HG02678 (cell line): ENCODE data around the gene URI1.
"Not testable (repeated sequence)": the region's sequence is repeated elsewhere in the genome, so short reads cannot be mapped to it uniquely, and the experiment has no call there.

Source experiments
- ATAC-seq: cut with Tn5 transposase; IDR thresholded peaks from one replicate; pipeline ENCODE4 v1.9.1; 2021; ENCODE audit warnings: mild to moderate bottlenecking, moderate library complexity; ENCODE audit not compliant: unreplicated experiment

Gene URI1

DNA sequence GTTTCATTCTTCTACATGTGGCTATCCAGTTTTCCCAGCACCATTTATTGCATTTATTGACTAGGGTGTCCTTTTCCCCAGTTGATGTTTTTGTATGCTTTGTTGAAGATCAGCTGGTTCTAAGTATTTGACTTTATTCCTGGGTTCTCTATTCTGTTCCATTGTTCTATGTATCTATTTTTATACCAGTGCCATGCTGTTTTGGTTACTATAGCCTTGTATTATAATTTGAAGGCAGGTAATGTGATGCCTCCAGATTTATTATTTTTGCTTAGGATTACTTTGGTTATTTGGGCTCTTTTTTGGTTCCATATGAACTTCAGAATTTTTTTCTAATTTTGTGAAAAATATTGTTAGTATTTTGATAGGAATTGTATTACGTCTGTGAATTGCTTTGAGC is 80.6 kb downstream of the URI1 start:
- no peak for ATAC-seq

DNA sequence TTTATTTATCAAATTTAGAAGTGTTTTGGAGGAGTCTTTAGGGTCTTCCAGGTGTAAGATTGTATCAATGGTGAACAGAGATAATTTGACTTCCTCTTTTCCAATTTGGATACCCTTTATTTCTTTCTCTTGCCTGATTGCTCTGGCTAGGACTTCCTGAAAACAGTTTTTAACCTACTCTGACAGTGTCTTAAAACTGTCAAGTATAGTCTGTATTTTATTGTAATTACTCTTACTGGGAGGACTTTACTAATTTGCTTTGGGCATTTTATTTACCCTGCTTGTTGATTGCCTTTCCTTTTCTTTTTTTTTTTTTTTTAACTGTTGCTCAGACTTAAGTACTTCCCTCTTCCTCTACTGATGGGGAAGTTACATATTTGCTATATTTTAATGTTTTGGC is 81.3 kb downstream of the URI1 start:
- ATAC-seq, result no peak

DNA sequence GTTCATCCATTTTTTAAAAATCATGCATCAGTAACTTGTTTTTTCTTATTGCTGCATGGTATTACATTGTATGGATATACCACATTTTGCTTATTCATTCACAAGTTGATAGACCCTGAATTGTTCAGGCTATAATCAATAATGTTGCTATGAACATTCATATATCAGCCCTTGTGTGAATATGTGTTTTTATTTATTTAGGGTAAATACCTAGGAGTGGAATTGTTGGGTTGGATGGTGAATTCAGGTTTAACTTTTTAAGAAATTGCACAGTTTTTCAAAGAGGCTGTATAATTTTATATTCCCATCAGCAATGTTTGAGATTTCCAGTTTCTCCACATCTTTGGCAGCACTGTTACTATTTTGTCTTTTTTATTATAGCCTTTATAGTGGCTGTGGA is 82.1 kb downstream of the URI1 start:
- no peak for ATAC-seq

DNA sequence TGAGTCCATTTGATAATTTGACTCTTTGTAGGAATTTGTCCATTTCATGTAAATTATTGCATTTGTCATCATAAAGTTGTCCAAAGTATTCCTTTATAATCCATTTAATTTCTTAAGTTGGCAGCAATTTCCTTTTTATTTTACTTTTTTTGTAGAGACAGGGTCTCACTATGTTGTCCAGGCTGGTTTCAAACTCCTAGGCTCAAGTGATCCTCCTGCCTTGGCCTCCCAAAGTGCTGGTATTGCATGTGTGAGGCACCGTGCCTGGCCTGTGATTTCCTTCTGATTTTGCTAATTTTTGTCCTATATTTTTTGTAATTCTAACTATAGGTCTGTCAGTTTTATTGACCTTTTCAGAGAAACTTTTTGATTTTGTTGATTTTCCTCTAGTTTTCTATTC is 84.9 kb downstream of the URI1 start:
- no peak for ATAC-seq

DNA sequence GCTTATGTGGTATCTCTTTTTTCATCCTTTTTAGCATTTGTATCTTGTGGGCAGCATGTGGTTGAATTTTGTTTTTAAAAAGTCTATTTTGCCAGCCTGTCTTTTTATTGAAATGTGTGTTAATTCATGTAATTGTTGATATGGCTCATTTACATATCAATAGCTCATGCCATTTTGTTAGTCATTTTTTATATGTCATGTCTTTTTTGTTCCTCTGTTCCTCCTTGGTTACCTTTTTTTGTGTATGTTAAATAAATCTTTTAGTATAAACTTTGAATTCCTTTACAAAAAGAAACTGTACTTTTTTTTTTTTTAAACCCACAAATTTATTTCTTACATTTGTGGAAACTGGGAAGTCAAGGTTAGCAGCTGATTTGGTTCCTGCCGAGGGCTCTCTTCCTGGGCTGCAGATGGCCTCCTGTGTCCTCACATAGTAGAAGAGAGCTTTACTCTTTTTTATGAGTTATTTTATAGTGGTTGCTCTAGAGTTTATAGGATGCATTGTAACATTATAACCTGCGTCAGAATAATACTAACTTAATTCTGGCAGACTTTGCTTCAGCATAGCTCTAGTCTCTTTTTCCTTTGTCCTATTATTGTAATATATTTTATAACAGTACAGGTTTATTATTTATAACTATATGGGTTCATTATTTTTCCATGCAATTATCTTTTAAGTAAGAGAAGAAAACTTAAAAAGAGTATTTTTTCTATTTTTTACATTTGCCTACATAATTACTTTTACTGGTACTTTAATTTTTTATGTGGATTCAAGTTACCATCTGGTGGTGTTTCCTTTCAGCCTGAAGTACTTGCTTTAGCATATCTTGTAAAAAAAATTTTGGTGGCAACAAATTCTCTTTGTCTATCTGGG is 86.3 kb downstream of the URI1 start:
- no peak for ATAC-seq

DNA sequence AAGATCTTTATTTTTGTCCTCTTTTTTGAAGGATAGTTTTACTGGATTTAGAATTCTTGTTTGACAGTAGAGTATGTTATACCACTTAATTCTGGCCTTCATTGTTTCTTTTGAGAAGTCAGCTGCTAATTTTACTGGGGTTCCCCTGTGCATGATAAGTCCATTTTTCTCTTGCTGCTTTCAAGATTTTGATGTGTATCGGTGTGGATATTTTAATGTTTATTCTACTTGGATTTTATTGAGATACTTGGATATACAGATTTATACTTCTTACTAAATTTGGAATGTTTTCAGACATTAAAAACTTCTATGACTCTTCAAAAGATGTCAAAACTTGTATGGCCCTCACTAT is 86.9 kb downstream of the URI1 start:
- no peak for ATAC-seq

DNA sequence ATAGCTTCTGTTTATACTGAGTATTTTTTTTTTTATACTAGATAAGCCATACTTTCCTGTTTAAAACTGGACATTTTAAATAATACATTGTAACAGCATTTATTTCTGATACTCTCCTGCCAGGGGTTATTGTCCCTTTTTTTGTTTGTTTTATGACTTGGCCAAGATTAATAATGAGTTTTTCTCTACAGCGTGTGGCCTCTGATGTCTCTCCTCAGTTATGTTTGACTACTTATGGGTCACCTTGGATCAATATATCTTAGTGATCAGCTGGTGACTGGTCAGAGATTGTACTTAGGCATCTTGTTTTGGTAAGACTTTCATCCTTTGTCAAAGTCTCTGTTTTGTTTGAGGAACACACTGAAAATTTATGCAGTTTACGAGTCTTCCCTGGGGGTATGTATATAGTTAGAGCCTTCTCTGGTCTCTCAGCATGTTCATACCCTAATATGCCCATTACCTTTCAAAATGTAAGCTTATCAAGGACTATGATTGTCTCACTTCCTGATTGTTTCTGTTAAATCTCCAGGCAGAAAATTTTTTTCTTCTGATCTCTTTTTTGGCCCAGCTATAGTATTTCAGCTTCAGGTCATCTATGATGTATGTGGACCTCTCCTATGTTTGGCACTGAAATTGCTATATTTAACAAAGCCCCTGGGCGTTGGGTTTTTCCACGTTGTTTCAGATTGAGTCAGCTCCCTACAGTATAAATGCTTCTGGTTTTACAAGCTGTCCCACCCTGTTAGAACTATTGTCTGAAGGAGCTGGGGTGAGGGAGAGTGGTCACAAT is 87.9 kb downstream of the URI1 start:
- peak; percentile 83 for ATAC-seq

DNA sequence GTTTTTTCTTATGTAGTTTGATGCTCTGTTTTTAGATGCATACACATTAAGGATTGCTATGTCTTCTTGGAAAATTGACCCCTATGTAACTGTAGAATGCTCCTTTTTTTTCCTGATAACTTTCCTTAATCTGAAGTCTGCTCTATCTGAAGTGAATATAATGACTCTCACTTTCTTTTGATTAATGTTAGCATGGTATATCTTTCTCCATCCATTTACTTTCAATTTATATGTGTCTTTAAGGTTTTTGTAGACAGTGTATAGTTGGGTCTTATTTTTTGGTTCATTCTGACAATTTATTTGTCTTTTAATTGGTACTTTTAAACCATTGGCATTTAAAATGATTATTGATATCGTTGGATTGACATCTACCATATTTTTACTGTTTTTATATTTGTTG is 92.3 kb downstream of the URI1 start:
- ATAC-seq, result no peak

DNA sequence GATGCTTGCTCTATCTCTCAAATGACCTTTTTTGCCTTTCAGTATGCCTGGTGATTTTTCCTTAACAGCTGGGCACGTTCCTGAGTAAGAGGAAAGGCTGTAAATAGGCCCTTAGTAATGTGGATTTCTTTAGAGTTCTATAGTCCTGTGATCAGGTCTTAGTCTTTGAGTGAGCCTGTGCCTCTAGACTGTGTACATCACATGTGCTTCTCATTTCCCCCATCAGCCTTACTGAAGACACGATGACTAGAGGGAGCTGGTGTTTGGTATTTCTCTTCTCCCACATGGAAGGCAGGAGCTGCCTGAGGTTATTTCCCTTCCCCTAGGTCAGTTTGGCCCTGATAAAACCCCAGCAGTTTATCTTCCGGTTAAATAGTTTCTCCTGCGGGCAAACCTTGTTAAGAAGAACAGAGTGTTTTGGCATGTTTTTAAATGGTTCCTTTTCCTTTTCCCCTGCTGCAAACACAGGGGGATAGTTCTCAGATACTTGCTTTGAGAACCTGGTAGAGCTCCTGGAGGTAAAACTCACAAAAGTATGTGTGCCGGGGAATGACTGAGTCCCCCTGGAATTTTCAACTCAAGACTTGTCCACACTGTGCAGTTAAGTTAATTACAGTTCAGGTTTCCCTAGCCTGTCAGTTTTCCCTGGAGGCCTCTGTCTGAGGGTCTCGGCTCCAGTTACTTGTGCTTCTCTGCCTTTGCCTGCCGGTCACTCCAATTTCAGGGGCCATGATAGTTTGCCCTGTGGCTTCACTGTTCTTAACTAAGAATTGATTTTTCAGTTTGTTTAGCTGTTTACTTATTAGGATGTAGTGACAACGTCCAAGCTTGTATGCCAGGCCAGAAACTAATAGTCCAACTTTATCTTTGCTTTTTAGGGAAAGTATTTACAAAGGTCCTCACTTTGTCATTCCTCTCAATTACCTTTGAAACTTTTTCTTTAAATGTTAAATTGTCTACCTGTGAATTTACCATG is 94.4 kb downstream of the URI1 start:
- no peak for ATAC-seq

DNA sequence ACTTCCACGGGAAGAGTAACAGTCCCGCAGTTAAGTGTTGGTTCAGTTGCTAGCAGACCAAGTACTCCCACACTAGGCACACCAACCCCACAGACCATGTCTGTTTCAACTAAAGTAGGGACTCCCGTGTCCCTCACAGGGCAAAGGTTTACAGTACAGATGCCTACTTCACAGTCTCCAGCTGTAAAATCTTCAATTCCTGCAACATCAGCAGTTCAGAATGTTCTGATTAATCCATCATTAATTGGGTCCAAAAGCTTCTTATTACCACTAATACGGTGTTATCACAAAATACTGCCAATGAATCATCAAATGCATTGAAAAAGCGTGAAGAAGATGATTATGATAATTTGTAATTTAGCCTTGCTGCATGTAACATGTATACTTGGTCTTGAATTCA is 95.8 kb downstream of the URI1 start:
- no peak for ATAC-seq

DNA sequence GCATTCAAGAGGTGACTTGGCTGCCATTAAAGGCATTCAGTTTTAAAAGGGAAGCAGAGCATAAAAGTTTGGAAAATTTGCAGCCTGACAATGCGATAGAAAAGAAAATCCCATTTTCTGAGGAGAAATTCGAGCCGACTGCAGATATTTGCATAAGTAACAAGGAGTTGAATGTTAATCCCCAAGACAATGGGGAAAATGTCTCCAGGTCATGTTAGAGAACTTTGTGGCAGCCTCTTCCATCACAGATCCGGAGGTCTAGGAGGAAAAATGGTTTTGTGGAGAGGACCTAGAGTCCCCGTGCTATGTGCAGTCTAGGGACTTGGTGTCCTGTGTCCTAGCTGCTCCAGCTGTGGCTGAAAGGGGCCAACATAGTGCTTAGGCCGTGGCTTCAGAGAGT is 99.9 kb downstream of the URI1 start:
- not testable (repeated sequence) for ATAC-seq

DNA sequence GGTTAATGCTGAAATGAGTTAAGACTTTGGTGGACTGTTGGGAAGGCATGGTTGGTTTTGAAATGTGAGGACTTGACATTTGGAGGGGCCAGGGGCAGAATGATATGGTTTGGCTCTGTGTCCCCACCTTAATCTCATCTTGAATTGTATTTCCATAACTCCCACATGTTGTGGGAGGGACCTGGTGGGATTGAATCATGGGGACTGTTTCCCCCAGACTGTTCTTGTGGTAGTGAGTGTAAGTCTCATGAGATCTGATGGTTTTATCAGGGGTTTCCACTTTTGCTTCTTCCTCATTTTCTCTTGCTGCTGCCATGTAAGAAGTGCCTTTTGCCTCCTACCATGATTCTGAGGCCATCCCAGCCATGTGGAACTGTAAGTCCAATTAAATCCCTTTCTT is 101.0 kb downstream of the URI1 start:
- ATAC-seq, result not testable (repeated sequence)

DNA sequence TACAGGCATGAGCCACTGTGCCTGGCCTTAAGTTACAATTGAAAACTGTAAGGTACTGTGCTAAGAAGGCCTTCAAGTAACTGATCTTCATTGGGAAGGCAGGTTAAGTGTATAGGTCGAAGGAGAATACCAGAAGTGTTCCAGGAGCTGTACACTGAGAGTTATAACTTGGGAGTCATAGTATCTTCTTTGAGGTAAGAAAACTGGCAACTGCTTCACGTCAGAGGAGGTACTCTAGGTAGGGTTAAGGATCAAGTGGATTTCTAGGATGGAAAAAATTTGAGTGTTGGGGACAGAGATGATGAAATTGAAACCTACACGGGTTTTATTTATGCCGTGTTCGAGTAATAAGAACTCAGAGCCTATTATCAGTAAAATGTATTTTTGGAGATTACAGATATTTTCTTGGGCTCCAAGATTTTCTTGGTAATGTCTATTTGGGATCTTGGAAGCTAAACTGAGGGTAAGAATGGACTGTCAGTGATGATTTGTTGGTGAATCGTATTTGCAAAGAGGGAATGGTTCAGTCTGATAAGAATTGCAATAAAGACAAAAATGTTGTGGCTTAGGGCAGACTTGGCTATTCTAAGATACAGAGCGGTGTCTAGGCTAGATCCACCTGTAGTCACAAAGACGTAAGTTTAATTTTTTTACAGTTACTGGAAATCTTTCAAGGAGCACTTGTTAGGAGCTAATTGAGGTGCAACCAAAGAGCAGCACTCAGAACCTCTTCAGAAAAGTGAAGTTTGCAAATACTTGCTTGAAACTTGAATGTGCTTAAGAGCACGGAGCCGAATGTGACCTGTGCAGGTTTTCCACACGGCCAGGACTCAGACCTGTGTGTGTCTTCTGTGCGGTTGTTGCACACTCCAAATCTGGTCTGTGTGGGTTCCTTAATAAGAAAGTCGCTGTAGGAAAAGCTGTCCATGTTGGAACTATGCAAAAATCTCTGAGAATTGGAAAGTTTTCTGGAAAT is 102.5 kb downstream of the URI1 start:
- no peak for ATAC-seq

DNA sequence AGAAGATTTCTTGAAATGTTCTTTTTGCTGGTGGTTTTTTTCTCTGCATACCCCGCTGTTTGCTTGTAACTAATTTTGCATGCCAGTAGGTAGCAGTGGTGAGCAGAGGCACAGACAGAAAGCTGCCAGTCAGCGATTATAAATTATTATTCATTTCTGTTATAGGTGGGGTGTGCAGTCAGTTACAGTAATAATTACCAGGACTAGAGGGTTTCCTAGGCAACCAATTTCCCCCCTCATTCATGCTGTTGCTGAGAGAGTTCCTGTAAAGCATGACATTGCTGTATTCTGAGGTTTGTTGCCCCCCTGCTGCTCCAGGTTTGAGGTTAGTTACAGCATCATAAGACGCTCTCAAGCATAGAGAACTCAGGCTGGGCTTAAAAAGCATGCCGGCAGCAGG is 104.5 kb downstream of the URI1 start:
- ATAC-seq, result no peak

DNA sequence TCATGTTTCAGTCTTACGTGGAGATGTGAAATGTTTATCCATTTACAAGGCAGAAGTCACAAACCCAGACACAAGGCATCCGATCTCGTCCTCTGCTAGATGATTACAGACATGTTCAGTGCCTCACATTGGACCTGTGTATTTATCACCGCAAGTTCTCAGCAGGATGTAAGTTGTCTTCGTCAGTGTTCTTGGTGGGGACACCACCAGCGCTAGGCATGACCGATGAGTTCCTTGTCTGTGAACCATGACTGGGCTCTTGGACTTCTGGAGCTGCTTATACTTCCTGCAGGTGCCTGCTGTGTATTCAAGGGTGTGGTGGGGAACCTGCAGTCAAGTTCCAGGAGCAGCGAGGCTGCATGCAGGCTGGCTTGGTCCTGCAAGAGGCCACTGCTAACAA is 105.4 kb downstream of the URI1 start:
- ATAC-seq, result no peak

DNA sequence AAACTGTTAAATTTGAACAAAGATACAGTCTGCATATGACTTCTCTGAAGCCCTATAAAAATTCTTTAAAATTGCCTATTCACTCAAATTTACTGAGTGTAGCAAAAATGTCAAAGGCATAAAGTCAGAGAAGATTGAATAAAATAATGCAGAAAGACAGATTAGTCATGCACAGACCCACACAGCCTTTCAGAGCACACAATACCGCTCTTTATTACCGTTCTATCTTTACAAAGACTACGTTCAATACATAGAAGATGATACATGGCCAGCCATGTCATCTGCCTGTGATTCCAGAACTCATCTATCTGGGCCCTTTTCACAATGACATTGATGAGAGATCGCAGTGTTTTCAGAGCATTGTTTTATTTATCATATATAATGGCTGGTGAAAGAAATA is 107.2 kb downstream of the URI1 start:
- no peak for ATAC-seq

DNA sequence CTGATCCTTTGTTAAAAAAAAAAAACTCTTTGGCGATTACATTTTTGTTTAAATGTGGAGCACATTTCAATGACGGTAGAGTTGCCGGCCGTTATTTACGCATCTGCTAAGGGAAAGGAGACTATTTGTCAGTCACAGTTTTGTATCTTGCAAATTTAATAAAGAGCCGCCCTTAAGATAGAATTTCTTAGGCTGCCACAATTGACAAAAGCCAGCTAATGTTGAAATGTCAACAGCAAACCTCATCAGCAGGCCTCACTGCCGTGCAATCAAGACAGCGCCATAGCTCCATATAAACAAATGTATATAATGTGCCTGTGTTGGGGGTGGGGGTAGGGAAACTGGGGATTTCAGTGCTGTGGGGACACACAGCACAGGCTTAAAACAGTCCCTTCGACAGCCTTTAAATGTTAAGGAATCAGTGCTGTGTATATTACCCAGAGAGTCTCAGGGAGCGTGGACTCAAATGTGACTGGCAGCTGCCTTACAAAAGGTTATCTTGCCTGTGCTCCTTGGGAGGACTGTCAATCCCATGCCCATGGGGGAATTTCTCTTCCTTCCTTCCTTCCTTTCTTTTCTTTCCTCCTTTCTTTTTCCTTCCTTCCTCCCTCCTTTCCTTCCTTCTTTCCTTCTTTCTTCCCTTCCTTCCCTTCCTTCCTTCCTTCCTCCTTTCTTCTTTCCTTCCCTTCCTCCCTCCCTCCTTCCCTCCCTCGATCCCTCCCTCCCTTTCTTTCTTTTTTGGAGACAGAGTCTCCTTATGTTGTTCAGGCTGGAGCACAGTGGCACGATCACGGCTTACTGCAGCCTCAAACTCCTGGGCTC is 108.0 kb downstream of the URI1 start:
- ATAC-seq, result no peak

DNA sequence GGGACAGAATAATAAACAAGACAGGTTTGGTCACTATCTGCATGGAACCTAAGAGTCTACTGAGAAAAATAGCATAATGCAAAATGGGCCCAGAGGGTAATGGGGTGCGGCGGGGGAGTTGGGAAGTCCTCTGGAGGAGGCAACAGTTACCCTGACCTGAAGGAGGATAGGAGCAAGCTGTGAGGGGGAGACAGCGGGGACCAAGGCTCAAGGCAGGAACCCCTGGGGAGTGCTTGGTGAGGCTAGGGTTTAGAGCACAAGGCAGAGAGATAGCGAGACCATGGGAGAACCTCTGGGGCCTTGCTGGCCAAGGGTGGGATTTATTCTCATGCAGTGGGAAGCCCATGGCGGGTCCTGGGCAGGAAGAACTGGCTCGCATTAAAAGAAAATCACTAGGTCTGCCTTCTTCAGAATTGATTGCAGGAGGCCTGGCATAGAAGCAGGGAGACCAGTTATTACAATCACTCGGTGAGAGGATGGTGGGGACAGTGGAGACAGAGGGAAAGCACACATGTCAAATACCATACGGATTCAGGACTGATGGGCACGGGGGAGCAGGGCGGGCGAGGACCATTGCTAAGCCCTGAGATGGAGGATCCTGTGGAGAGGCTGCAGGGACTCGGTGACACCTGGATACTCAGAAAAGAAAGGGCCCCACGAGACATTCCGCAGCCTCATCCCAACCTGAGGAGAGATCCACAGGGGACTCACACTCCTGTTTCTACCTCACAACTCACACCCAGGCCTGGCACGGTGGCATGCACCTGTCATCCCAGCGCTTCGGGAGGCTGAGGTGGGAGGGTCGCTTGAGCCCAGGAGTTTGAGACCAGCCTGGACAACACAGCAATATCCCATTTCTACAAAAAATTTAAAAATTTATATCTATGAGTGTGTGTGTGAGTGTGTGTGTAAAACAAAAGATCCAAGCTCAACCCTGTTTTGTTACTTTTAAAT is 110.4 kb downstream of the URI1 start:
- ATAC-seq, result no peak
